GM19239 (cell line): ENCODE measurements around the gene TPGS2.
"Not testable (repeated sequence)": the region's sequence is repeated elsewhere in the genome, so short reads cannot be mapped to it uniquely, and the experiment has no call there.

Experiments used
- DNase-seq: peaks from one replicate; pipeline ENCODE4 v3.0.0; 2011; ENCODE audit warnings: low spot score; ENCODE audit not compliant: insufficient read length
- FAIRE-seq: peaks from 2 replicates; lab custom pipeline; 2011; peaks lifted over from hg19 to GRCh38; lab: Jason Lieb, UNC

The TPGS2 gene

GRCh38 chr18:36828630-36829361 is at the start of gene TPGS2, which contains the start of gene KIAA1328:
Gene TPGS2 (minus strand): TSS chr18:36829002. CDS start chr18:36828767, 235 bp downstream.
Gene KIAA1328 (plus strand): TSS chr18:36829127. CDS start chr18:36829139, 12 bp downstream.
- peak; percentile 81 for DNase-seq
- peak; percentile 83 for FAIRE-seq

DNA sequence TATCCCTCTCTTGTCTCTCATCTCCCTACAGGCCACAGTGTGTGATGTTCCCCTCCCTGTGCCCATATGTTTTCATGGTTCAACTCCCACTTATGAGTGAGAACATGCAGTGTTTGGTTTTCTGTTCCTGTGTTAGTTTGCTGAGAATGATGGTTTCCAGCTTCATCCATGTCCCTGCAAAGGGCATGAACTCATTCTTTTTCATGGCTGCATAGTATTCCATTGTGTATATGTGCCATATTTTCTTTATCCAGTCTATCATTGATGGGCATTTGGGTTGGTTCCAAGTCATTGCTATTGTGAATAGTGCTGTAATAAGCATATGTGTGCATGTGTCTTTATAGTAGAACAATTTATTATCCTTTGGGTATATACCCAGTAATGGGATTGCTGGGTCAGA is 45.0 kb upstream of the TPGS2 start:
- not testable (repeated sequence) for DNase-seq

DNA sequence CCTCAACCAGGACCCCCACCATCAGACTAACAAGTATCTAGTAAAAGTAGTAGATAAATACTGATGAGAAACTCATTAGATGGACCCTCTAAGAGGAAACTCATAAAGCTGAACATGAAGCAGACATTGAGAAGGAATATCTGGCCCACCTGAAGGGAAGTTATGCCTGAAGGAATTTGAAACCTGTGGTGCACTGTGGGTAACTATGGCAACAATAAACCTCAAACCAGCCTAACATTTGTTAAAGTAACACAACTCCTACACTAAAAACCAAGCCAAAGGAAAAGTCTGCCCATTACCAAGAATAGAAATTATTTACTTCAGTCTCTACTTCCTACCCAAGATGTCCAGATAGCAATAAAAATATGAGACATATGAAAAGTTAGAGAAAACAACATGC is 43.5 kb upstream of the TPGS2 start:
- DNase-seq (no peak), FAIRE-seq (no peak)

More for the DNA sequence above, 45.0 kb upstream of the TPGS2 start:
- FAIRE-seq: not testable (repeated sequence)

DNA sequence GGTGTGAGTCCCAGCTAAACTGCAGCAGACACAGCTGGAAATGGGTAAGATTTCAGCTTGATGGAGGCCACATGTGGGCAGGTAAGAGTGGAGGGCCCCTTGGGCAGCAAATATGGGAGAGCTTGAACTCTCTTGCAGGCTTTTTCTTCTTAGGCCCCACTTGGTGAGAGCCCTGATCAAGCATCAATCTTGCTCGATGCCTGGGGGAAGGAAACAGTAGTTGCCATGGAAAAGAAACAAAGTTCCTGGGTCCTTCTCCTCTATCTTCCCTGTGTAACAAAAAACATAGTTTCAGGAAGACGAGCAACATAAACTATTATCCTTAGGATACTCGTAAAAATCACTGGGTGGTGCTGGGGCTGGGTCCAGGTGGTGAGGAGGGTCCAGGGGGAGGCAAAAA is 43.0 kb upstream of the TPGS2 start:
- DNase-seq: no peak
- FAIRE-seq: no peak

DNA sequence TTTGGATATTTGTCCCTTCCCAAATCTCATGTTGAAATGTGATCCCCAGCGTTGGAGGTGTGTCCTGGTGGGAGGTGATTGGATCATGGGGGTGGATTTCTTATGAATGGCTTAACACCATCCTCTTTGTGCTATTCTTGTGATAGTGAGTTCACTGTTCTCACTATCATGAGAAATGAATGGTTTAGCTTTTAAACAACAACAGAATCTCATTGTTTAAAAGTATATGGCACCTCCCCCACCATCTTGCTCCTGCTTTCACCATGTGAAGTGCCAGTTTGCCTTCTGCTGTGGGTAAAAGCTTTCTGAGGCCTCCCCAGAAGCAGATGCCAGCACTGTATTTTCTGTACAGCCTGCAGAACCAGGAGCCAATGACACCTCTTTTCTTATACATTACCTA is 38.3 kb upstream of the TPGS2 start:
- FAIRE-seq (no peak), DNase-seq (no peak)

DNA sequence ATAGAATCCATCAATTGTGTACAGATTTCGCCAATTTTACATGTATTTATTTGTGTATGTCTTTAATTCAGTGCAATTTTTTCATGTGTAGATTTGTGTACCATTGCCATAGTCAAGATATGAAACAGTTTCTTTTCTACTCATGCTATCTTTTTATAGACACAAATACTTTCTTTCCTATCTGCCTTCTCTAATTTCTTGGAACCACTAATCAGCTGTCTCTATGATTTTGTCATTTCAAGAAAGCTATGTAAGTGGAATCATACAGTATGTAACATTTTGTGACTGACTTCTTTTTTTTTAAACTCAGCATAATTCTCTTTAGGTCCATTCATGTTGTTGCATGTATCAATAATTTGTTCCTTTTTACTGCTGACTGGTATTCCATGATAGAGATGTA is 33.4 kb upstream of the TPGS2 start:
- DNase-seq (no peak), FAIRE-seq (no peak)

GRCh38 chr18:36856815-36857214 is 28.0 kb upstream of the TPGS2 start:
- DNase-seq (no peak), FAIRE-seq (no peak)

DNA sequence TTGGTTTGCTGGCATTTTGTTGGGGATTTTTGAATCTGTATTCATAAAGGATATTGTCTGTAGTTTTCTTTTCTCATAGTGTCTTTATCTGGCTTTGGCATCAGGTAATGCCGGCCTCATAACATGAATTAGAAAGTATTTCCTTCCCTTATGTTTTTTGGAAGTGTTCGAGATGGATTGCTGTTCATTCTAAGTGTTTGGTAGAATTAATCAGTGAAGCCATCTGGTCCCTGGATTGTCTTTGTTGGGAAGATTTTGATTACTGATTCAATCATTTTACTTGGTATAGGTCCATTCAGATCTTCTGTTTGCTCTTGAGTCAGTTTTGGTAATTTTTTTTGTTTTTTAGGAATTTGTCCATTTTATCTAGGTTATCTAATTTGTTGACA is 22.4 kb upstream of the TPGS2 start:
- DNase-seq (no peak), FAIRE-seq (no peak)

DNA sequence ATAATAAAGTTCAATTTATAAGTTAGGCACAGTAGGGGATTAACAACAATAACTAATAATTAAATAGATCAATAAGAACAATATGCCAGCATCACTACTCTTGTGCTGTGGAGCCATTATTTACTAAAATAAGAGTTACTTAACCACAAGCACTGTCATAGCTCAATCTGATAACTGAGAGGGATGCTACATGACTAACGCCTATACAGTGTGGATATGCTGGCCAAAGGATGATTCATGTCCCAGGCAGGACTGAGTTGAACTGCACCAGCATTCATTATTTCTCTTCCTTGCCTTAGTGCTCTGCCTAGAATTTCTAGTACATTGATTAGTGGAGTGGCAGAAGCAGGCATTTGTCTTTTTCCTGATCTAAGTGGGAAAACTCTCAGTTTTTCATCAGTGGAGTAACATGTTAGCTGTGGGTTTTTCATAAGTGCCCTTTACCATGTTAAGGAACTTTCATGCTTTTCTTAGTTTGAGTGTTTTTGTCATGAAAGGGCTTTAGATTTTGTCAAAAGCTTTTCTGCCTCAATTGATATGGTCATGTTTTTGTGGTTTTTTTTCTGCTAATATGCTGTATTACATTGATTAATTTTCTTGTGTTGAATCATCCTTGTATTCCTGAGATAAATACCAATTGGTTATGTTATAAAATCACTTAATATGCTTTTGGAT is 21.9 kb upstream of the TPGS2 start:
- FAIRE-seq: no peak
- no peak for DNase-seq

- no peak for FAIRE-seq
- no peak for DNase-seq
Observed at GRCh38 chr18:36849288-36850006, 20.6 kb upstream of the TPGS2 start.

GRCh38 chr18:36848609-36849008 is 19.8 kb upstream of the TPGS2 start:
- DNase-seq: no peak
- FAIRE-seq: no peak

DNA sequence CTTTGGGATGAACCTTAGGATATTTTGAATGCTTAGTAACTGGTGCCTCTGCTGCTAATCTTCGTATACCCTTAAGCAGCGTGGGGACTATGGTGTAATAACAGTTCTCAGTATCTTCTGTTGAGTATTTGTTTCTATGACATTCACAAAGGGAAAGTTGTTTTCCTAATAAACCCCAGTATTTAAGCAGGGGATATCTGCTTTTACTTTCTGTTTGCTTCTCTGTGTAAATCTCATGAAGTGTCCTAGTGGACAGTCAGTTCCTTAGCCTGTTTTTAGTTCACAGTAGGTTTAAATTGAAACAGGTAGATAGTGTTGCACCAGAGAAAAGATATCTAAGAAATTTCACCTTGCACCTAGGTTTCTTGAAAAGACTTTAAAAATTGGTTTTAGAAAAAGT is 15.0 kb upstream of the TPGS2 start:
- FAIRE-seq (no peak), DNase-seq (no peak)

DNA sequence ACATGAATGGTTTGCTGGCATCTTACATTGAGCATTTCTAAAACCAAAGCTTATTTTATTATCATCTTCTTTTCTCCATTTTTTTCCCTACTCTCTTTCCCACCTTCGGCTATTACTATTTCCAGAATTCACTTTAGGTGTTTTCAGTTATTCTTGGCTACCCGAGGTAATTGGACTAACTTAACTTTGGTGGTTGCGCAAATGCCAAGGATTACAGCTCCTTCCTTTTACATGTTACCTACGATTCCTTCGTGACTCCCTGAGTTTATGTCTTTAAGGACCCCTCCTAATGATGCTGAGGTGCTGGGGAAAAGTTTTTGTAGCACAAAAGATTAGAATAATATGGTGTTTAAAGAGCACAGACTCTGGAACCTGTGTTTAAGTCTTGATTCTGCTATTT is 14.4 kb upstream of the TPGS2 start:
- DNase-seq (no peak), FAIRE-seq (peak; percentile 31)

DNA sequence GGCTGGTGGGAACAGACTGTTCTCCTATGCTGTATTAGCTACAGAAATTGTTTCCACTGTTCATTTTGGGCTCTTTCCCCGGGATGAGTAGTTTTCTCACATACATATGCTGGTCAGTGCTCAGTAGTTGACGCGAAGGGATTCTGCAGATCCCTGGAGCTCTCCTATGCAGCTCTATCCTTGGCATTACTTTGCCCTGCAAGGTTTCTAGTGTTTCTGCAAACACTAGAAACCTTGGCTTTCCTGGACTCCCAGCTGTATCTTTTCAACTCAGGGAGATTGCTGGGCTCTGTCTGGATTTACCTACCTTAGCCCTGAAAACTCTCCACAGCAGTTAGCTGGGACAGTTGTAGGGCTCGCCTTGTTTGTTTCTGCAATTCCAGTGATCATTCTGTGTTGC is 11.0 kb upstream of the TPGS2 start:
- no peak for FAIRE-seq
- no peak for DNase-seq

DNA sequence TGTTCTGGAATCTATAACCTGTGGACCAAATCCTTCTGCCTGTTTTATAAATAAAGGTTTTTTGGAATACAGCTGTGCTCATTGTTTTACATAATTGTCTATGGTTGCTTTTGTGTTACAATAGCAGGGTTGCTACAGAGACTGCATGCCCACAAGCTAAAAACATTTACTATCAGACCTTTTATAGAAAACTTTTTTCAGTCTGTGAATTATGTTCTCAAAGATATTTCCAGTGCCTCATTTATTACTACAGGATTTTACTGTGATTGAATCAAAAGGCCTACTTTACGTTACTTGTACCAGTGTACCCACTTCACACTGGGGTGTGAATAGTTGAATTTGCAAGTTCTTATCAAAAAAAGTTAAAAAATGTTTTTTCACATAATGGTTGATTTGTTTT is 7.1 kb upstream of the TPGS2 start:
- DNase-seq (no peak), FAIRE-seq (no peak)

- DNase-seq (no peak), FAIRE-seq (no peak)
Observed at GRCh38 chr18:36833120-36833519, 4.3 kb upstream of the TPGS2 start.

DNA sequence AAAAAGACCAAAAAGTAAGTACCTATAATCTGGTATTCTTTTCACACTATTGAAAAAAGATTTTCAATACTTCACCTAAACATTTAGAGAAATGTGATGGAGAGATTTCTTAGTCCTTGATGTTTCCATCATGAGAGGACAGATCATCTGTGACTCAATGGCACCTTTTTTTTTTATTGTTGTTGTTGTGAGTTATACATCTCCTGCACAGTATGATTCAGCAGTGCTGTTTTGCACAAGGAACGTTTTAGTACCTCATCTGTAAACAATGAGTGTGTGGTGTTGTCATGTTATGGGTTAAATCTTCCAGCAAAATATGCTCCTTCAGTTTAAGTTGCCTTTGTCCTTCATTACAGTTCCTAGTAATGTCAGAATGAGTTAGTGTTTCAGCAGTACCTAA is 2.3 kb upstream of the TPGS2 start:
- FAIRE-seq (no peak), DNase-seq (no peak)

- FAIRE-seq (peak; percentile 26), DNase-seq (no peak)
Observed at GRCh38 chr18:36830158-36830495, 1.3 kb upstream of the TPGS2 start.

- peak; percentile 31 for FAIRE-seq
- no peak for DNase-seq
Observed at GRCh38 chr18:36829362-36830157, 758 bp upstream of the TPGS2 start.

GRCh38 chr18:36828157-36828629 is 609 bp downstream of the TPGS2 start:
- DNase-seq (no peak), FAIRE-seq (peak; percentile 72)
